Measurements from ENCODE around the gene ARHGEF5.
"Not testable (repeated sequence)": the region's sequence is repeated elsewhere in the genome, so short reads cannot be mapped to it uniquely, and the experiment has no call there.

The ARHGEF5 gene

GRCh38 chr7:144384555-144385245, 29.5 kb downstream of the ARHGEF5 start:
- DNase-seq = no peak

GRCh38 chr7:144386741-144387140, 31.5 kb downstream of the ARHGEF5 start:
- DNase-seq = no peak

- DNase-seq = no peak
Measured at GRCh38 chr7:144388950-144389349, 33.7 kb downstream of the ARHGEF5 start.

GRCh38 chr7:144390481-144390880, 35.3 kb downstream of the ARHGEF5 start:
- no peak for DNase-seq

GRCh38 chr7:144391014-144391413, 35.8 kb downstream of the ARHGEF5 start:
- DNase-seq = no peak

- peak; percentile 30 for DNase-seq
Measured at GRCh38 chr7:144391823-144392255, 36.6 kb downstream of the ARHGEF5 start.

- DNase-seq = no peak
Measured at GRCh38 chr7:144397086-144397485, 41.9 kb downstream of the ARHGEF5 start.

GRCh38 chr7:144398291-144398690, 43.1 kb downstream of the ARHGEF5 start:
- no peak for DNase-seq

GRCh38 chr7:144398911-144399310, 43.7 kb downstream of the ARHGEF5 start:
- no peak for DNase-seq

GRCh38 chr7:144399946-144400345, 44.7 kb downstream of the ARHGEF5 start:
- no peak for DNase-seq

- DNase-seq = no peak
Measured at GRCh38 chr7:144401490-144401889, 46.3 kb downstream of the ARHGEF5 start.

- no peak for DNase-seq
Measured at GRCh38 chr7:144403102-144403501, 47.9 kb downstream of the ARHGEF5 start.

GRCh38 chr7:144403649-144404061, 48.5 kb downstream of the ARHGEF5 start, which contains the start of gene NOBOX:
Gene NOBOX (minus strand): TSS chr7:144403693.
- DNase-seq = no peak

GRCh38 chr7:144404946-144405345, 49.7 kb downstream of the ARHGEF5 start:
- DNase-seq = no peak

- no peak for DNase-seq
Measured at GRCh38 chr7:144407266-144407931, 52.2 kb downstream of the ARHGEF5 start.

GRCh38 chr7:144408121-144408520, 52.9 kb downstream of the ARHGEF5 start:
- no peak for DNase-seq

GRCh38 chr7:144410441-144410840, 55.2 kb downstream of the ARHGEF5 start:
- DNase-seq = no peak

- no peak for DNase-seq
Measured at GRCh38 chr7:144414815-144415214, 59.6 kb downstream of the ARHGEF5 start.

- no peak for DNase-seq
Measured at GRCh38 chr7:144415858-144416257, 60.7 kb downstream of the ARHGEF5 start.

GRCh38 chr7:144416341-144416740, 61.1 kb downstream of the ARHGEF5 start:
- DNase-seq = no peak

GRCh38 chr7:144418931-144419330, 63.7 kb downstream of the ARHGEF5 start:
- not testable (repeated sequence) for DNase-seq

- DNase-seq = not testable (repeated sequence)
Measured at GRCh38 chr7:144427539-144427938, 72.3 kb downstream of the ARHGEF5 start.

GRCh38 chr7:144428431-144428830, 73.2 kb downstream of the ARHGEF5 start:
- DNase-seq = no peak
